Activated gamma-delta T cell (primary cell): Measurements from ENCODE around the gene HOXA4.

Experiments
- DNase-seq: peaks from one replicate; lab custom pipeline; 2025; lab: John Stamatoyannopoulos, UW

The HOXA4 gene

GRCh38 chr7:27116962-27117886, 13.3 kb downstream of the HOXA4 start:
- DNase-seq: no peak

GRCh38 chr7:27116031-27116961, 14.3 kb downstream of the HOXA4 start:
- DNase-seq: no peak

GRCh38 chr7:27115221-27116026, 15.1 kb downstream of the HOXA4 start:
- DNase-seq: no peak

GRCh38 chr7:27114881-27115220, 15.7 kb downstream of the HOXA4 start:
- DNase-seq: no peak

GRCh38 chr7:27113991-27114769, 16.4 kb downstream of the HOXA4 start:
- DNase-seq: no peak

- no peak for DNase-seq
Measured at GRCh38 chr7:27112955-27113949, 17.3 kb downstream of the HOXA4 start.

- no peak for DNase-seq
Measured at GRCh38 chr7:27112361-27112760, 18.2 kb downstream of the HOXA4 start.

- no peak for DNase-seq
Measured at GRCh38 chr7:27111751-27112277, 18.7 kb downstream of the HOXA4 start.

GRCh38 chr7:27111042-27111750, 19.4 kb downstream of the HOXA4 start:
- DNase-seq: no peak

GRCh38 chr7:27110186-27111031, 20.1 kb downstream of the HOXA4 start:
- DNase-seq: no peak

GRCh38 chr7:27109466-27110185, 20.9 kb downstream of the HOXA4 start:
- no peak for DNase-seq

- no peak for DNase-seq
Measured at GRCh38 chr7:27108390-27109127, 22.0 kb downstream of the HOXA4 start.

- DNase-seq: no peak
Measured at GRCh38 chr7:27107391-27108381, 22.9 kb downstream of the HOXA4 start.

- no peak for DNase-seq
Measured at GRCh38 chr7:27106901-27107240, 23.7 kb downstream of the HOXA4 start.

- DNase-seq: no peak
Measured at GRCh38 chr7:27106181-27106900, 24.2 kb downstream of the HOXA4 start.
